ENCODE results near the gene MAEA. TPM values are rescaled to one million over a fixed set of nuclear protein-coding genes. Genes with fewer than 3 reads are reported as not detected.

MAEA gene
- total and polyA plus RNA-seq, 10 of the 15 experiments (the other 5 are each of a cell fraction or from before 2014, with no cell fraction given), result 3.6 to 67.1 (median 54.6) TPM

GRCh38 chr4:1323280-1323634 is 33.6 kb downstream of the MAEA start (continued):
- TF ChIP-seq, protein P1, sequence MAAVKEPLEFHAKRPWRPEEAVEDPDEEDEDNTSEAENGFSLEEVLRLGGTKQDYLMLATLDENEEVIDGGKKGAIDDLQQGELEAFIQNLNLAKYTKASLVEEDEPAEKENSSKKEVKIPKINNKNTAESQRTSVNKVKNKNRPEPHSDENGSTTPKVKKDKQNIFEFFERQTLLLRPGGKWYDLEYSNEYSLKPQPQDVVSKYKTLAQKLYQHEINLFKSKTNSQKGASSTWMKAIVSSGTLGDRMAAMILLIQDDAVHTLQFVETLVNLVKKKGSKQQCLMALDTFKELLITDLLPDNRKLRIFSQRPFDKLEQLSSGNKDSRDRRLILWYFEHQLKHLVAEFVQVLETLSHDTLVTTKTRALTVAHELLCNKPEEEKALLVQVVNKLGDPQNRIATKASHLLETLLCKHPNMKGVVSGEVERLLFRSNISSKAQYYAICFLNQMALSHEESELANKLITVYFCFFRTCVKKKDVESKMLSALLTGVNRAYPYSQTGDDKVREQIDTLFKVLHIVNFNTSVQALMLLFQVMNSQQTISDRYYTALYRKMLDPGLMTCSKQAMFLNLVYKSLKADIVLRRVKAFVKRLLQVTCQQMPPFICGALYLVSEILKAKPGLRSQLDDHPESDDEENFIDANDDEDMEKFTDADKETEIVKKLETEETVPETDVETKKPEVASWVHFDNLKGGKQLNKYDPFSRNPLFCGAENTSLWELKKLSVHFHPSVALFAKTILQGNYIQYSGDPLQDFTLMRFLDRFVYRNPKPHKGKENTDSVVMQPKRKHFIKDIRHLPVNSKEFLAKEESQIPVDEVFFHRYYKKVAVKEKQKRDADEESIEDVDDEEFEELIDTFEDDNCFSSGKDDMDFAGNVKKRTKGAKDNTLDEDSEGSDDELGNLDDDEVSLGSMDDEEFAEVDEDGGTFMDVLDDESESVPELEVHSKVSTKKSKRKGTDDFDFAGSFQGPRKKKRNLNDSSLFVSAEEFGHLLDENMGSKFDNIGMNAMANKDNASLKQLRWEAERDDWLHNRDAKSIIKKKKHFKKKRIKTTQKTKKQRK (IDR thresholded peaks at IDR 0.05; ENCODE audit: low read depth, low read length), result no peak
- TF ChIP-seq SUZ12 (IDR thresholded peaks at IDR 0.05; ENCODE audit: unreplicated experiment), result no peak
- TF ChIP-seq CREM (IDR thresholded peaks at IDR 0.05; ENCODE audit: low read depth), result no peak
- no peak for TF ChIP-seq TCF12 (IDR thresholded peaks at IDR 0.05; ENCODE audit: low read depth, low read length)
- no peak for TF ChIP-seq ATF7 (IDR thresholded peaks at IDR 0.05; ENCODE audit: low read depth)

DNA sequence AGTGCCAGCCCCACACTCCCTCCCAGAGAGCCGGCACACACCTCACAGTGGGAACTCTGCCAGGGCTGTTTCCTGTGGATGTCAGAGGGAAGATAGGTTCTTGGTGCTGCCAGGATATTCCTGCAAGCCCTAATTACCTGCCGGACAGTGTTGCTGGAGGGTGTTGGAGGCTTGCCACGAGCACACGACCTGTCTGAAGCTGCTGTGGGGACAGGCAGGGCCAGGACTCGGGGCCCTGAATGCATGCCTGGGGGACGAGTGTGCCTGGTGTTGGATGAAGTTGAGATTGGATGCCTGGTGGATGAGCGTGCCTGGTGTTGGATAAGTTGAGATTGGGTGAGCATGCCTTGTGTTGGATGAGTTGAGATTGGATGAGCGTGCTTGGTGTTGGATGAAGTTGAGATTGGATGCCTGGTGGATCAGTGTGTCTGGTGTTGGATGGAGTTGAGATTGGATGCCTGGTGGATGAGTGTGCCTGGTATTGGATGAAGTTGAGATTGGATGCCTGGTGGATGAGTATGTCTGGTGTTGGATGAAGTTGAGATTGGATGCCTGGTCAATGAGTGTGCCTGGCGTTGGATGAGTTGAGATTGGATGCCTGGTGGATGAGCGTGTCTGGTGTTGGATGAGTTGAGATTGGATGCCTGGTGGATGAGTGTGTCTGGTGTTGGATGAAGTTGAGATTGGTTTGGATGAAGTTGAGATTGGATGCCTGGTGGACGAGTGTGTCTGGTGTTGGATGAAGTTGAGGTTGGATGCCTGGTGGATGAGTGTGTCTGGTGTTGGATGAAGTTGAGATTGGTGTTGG is 34.1 kb downstream of the MAEA start:
- WGBS (ENCODE audit: insufficient coverage, insufficient replicate concordance, low lambda C conversion rate, missing lambda C conversion rate), result 94% methylated on average over 11 of the region's 11 CpGs
- in situ Hi-C loops (cut with MboI) (no loop called here), intact Hi-C loops (cut with micrococcal nuclease; ENCODE audit: unreplicated experiment) (no loop called here)
- H3K4me2 ChIP-seq (ENCODE audit: control insufficient read depth, insufficient read depth), result no peak overlapping the region
- H4K20me1 ChIP-seq (ENCODE audit: control insufficient read depth, insufficient read depth), result no peaks in the 10 kb centered on the region
- BruUV-seq (replicated peaks), result no TSS peak
- DNase-seq (ENCODE audit: low read depth, low spot score) (no peak), ATAC-seq (no peak), FAIRE-seq (no peak)
- ChIA-PET CTCF (no interaction called here), RAD21 (ENCODE audit: unreplicated experiment) (no interaction called here), SMC1A (ENCODE audit: uncharacterized antibody, unreplicated experiment) (no interaction called here), POLR2A (no interaction called here)
- H3K27ac ChIP-seq (ENCODE audit: control insufficient read depth, insufficient read depth), result no peak overlapping the region
- H3K36me3 ChIP-seq (ENCODE audit: control insufficient read depth in 2 of 2, insufficient read depth in 2 of 2, low read length in 1 of 2), result peaks cover 4 to 28% of the 10 kb centered on the region in 2 experiments; a peak in 3 of 4 replicates
- no peaks in the 10 kb centered on the region for H3K9me3 ChIP-seq (replicated peaks; ENCODE audit: control insufficient read depth, insufficient read depth, low read length)
- H2AFZ ChIP-seq (ENCODE audit: control insufficient read depth, low read depth, low read length), result no peak overlapping the region
- no peak overlapping the region for H3K4me3 ChIP-seq
- H3K27me3 ChIP-seq (replicated peaks in 1 of 2; ENCODE audit: control insufficient read depth in 2 of 2, insufficient read depth in 2 of 2, low read length in 1 of 2), result no peaks in the 10 kb centered on the region
- no peaks in the 10 kb centered on the region for H3K79me2 ChIP-seq (ENCODE audit: control insufficient read depth, insufficient read depth, low read length)
- no peak overlapping the region for H3K9ac ChIP-seq (ENCODE audit: control insufficient read depth, insufficient read depth, low read length)
- no peaks in the 10 kb centered on the region for H3K4me1 ChIP-seq (ENCODE audit: control insufficient read depth, insufficient read depth, low read length)
- TF ChIP-seq, protein P1 (IDR thresholded peaks at IDR 0.05; ENCODE audit: low read depth, low read length), result no peak
- TF ChIP-seq BMI1 (IDR thresholded peaks at IDR 0.05; ENCODE audit: borderline replicate concordance), result no peak
- TF ChIP-seq RBBP5 (conservative IDR thresholded peaks at IDR 0.05), result no peak
- TF ChIP-seq, protein P2, sequence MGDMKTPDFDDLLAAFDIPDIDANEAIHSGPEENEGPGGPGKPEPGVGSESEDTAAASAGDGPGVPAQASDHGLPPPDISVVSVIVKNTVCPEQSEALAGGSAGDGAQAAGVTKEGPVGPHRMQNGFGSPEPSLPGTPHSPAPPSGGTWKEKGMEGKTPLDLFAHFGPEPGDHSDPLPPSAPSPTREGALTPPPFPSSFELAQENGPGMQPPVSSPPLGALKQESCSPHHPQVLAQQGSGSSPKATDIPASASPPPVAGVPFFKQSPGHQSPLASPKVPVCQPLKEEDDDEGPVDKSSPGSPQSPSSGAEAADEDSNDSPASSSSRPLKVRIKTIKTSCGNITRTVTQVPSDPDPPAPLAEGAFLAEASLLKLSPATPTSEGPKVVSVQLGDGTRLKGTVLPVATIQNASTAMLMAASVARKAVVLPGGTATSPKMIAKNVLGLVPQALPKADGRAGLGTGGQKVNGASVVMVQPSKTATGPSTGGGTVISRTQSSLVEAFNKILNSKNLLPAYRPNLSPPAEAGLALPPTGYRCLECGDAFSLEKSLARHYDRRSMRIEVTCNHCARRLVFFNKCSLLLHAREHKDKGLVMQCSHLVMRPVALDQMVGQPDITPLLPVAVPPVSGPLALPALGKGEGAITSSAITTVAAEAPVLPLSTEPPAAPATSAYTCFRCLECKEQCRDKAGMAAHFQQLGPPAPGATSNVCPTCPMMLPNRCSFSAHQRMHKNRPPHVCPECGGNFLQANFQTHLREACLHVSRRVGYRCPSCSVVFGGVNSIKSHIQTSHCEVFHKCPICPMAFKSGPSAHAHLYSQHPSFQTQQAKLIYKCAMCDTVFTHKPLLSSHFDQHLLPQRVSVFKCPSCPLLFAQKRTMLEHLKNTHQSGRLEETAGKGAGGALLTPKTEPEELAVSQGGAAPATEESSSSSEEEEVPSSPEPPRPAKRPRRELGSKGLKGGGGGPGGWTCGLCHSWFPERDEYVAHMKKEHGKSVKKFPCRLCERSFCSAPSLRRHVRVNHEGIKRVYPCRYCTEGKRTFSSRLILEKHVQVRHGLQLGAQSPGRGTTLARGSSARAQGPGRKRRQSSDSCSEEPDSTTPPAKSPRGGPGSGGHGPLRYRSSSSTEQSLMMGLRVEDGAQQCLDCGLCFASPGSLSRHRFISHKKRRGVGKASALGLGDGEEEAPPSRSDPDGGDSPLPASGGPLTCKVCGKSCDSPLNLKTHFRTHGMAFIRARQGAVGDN (IDR thresholded peaks at IDR 0.05), result no peak
- no peak for TF ChIP-seq TBL1XR1 (IDR thresholded peaks at IDR 0.05; ENCODE audit: low read depth, low read length)
- no peak for TF ChIP-seq SRF (IDR thresholded peaks at IDR 0.05; ENCODE audit: low read depth in 2 of 2, low read length in 2 of 2)

Data from GM12878 (cell line).